Measurements from ENCODE around the gene CCNB2. TPM values are rescaled to one million over a fixed set of nuclear protein-coding genes. Genes with fewer than 3 reads are reported as not detected.

The CCNB2 gene
- polyA plus RNA-seq, 1 of the 3 experiments (the other 2 are of a cell fraction): 46.6 TPM

- H3F3A ChIP-seq (replicated peaks; ENCODE audit: insufficient read depth): peaks cover 6% of the 10 kb centered on the region
- TF ChIP-seq JUND (IDR thresholded peaks at IDR 0.05) (no peak), MEF2A (IDR thresholded peaks at IDR 0.05; ENCODE audit: borderline replicate concordance, low read depth) (no peak), TCF12 (IDR thresholded peaks at IDR 0.05) (no peak), GATA2 (CRISPR knock-in tag; IDR thresholded peaks at IDR 0.05) (no peak), RFX5 (IDR thresholded peaks at IDR 0.05; ENCODE audit: low read length) (no peak), FOSL2 (IDR thresholded peaks at IDR 0.05; ENCODE audit: borderline replicate concordance, low read depth) (no peak), PBX3 (IDR thresholded peaks at IDR 0.05) (no peak), NRF1 (IDR thresholded peaks at IDR 0.05; ENCODE audit: low read depth, low read length) (no peak), TEAD4 (IDR thresholded peaks at IDR 0.05; ENCODE audit: borderline replicate concordance, insufficient read depth) (no peak), CHD2 (IDR thresholded peaks at IDR 0.05; ENCODE audit: low read length, partially characterized antibody) (no peak), SIN3A (IDR thresholded peaks at IDR 0.05; ENCODE audit: borderline replicate concordance, low read depth, low read length) (no peak), USF1 (IDR thresholded peaks at IDR 0.05; ENCODE audit: borderline replicate concordance, low read depth) (no peak), POLR2AphosphoS5 (IDR thresholded peaks at IDR 0.05; ENCODE audit: low read depth, low read length) (no peak)
- TF ChIP-seq, protein P1, sequence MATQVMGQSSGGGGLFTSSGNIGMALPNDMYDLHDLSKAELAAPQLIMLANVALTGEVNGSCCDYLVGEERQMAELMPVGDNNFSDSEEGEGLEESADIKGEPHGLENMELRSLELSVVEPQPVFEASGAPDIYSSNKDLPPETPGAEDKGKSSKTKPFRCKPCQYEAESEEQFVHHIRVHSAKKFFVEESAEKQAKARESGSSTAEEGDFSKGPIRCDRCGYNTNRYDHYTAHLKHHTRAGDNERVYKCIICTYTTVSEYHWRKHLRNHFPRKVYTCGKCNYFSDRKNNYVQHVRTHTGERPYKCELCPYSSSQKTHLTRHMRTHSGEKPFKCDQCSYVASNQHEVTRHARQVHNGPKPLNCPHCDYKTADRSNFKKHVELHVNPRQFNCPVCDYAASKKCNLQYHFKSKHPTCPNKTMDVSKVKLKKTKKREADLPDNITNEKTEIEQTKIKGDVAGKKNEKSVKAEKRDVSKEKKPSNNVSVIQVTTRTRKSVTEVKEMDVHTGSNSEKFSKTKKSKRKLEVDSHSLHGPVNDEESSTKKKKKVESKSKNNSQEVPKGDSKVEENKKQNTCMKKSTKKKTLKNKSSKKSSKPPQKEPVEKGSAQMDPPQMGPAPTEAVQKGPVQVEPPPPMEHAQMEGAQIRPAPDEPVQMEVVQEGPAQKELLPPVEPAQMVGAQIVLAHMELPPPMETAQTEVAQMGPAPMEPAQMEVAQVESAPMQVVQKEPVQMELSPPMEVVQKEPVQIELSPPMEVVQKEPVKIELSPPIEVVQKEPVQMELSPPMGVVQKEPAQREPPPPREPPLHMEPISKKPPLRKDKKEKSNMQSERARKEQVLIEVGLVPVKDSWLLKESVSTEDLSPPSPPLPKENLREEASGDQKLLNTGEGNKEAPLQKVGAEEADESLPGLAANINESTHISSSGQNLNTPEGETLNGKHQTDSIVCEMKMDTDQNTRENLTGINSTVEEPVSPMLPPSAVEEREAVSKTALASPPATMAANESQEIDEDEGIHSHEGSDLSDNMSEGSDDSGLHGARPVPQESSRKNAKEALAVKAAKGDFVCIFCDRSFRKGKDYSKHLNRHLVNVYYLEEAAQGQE (IDR thresholded peaks at IDR 0.05; ENCODE audit: low read depth, low read length): no peak
- TF ChIP-seq, protein P2, sequence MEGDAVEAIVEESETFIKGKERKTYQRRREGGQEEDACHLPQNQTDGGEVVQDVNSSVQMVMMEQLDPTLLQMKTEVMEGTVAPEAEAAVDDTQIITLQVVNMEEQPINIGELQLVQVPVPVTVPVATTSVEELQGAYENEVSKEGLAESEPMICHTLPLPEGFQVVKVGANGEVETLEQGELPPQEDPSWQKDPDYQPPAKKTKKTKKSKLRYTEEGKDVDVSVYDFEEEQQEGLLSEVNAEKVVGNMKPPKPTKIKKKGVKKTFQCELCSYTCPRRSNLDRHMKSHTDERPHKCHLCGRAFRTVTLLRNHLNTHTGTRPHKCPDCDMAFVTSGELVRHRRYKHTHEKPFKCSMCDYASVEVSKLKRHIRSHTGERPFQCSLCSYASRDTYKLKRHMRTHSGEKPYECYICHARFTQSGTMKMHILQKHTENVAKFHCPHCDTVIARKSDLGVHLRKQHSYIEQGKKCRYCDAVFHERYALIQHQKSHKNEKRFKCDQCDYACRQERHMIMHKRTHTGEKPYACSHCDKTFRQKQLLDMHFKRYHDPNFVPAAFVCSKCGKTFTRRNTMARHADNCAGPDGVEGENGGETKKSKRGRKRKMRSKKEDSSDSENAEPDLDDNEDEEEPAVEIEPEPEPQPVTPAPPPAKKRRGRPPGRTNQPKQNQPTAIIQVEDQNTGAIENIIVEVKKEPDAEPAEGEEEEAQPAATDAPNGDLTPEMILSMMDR (IDR thresholded peaks at IDR 0.05): no peak
- TF ChIP-seq, protein P3, sequence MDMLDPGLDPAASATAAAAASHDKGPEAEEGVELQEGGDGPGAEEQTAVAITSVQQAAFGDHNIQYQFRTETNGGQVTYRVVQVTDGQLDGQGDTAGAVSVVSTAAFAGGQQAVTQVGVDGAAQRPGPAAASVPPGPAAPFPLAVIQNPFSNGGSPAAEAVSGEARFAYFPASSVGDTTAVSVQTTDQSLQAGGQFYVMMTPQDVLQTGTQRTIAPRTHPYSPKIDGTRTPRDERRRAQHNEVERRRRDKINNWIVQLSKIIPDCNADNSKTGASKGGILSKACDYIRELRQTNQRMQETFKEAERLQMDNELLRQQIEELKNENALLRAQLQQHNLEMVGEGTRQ (IDR thresholded peaks at IDR 0.05; ENCODE audit: borderline replicate concordance, low read depth, low read length): no peak
- POLR2A ChIA-PET: no interaction called here
- H3K4me1 ChIP-seq (ENCODE audit: control insufficient read depth in 1 of 2, insufficient read depth in 2 of 2, low read depth in 1 of 2, low read length in 1 of 2): no peaks in the 10 kb centered on the region
- H3K27ac ChIP-seq (ENCODE audit: low read depth in 2 of 2, low read length in 1 of 2): no peak overlapping the region
- no peak overlapping the region for H3K4me3 ChIP-seq (ENCODE audit: low read depth in 2 of 2, low read length in 1 of 2)
- H3K9me3 ChIP-seq: no peaks in the 10 kb centered on the region
- WGBS (ENCODE audit: low lambda C conversion rate): 95% methylated on average over 9 of the region's 9 CpGs
- H3K36me3 ChIP-seq (replicated peaks in 1 of 2; ENCODE audit: control insufficient read depth in 1 of 2, insufficient read depth in 2 of 2, low read length in 1 of 2): peaks cover 16 to 36% of the 10 kb centered on the region in 2 experiments
- H3K79me2 ChIP-seq (ENCODE audit: insufficient read depth): no peaks in the 10 kb centered on the region
- CTCF ChIA-PET: interaction anchor here (0.9 kb wide), 1 partner anchor 353 kb away, joined by 3 read pairs; no protein-coding TSS in a partner anchor
- H3K9me2 ChIP-seq: no peaks in the 10 kb centered on the region
- H2AFZ ChIP-seq (ENCODE audit: low read depth): no peak overlapping the region
- H3K9ac ChIP-seq: no peak overlapping the region
- no peaks in the 10 kb centered on the region; the same call in 1 of the 2 replicates for H4K20me1 ChIP-seq (ENCODE audit: insufficient read depth)
- H3K4me2 ChIP-seq: no peak overlapping the region
- H3K27me3 ChIP-seq (ENCODE audit: insufficient read depth): no peaks in the 10 kb centered on the region
- no peak for DNase-seq
Observed at GRCh38 chr15:59140422-59141226, 35.7 kb downstream of the CCNB2 start.
